Anterior cingulate cortex (tissue), 58 donors: ENCODE data around the gene ABCC4.

Experiments used
- DNase-seq, 58 donors: peaks; one replicate each; lab custom pipeline; 2025; lab: John Stamatoyannopoulos, UW

The ABCC4 gene

GRCh38 chr13:95020298-95020987 is 280.8 kb downstream of the ABCC4 start:
- DNase-seq = no peak

GRCh38 chr13:95019886-95020285 is 281.4 kb downstream of the ABCC4 start:
- no peak for DNase-seq

DNA sequence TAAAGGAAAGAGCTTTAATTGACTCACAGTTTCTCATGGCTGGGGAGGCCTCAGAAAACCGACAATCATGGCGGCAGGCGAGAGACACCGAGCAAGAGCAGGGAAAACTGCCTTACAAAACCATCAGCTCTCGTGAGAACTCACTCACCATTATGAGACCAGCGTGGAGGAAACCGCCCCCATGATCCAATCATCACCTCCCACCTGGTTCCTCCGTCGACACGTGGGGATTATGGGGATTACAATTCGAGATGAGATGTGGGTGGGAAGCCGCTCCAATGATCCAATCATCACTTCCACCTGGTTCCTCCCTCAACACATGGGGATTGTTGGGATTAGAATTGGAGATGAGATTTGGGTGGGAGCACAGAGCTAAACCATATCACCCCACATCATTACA is 293.9 kb downstream of the ABCC4 start:
- no peak for DNase-seq

- DNase-seq = no peak
These were observed 296.0 kb downstream of the ABCC4 start for GRCh38 chr13:95005300-95005699.

- DNase-seq = no peak
These were observed 298.0 kb downstream of the ABCC4 start for GRCh38 chr13:95003019-95003813.

- DNase-seq = no peak
These were observed 299.1 kb downstream of the ABCC4 start for GRCh38 chr13:95002126-95002525.

DNA sequence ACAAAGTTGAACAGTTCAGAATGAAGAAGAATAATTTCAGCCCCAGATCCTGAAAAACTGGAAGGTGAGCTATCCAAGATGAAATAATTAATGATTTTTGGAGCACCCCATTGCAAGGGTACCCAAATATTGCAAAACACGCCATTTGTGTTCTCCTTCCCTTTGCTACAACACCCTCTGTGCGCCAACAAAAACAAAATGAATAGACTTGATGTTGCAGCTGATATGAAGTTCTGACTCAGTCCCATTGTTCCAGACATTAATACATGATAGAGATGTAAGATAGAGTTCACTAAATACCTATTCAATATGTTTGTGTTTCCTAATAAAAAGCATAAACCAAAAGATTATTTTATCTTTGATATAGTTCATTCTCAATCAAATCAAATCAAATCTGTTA is 301.4 kb downstream of the ABCC4 start:
- DNase-seq = no peak

DNA sequence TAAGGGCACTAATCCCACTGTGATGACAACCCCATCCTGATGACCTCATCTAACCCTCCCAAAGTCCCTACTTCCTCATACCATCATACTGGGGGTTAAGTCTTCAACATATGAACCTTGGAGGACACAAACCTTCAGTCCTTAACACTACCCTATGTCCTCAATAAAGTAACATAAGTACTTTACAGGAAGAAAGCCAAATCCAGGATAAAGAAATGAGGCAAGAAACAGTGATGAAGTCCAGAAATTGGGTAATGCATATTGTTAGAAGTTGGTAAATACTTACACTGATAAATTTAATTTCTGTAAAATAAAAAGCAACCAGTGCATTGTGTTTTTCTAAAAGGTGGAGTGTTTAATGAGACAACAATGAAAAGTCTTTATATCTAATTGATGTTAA is 304.1 kb downstream of the ABCC4 start:
- DNase-seq = no peak

DNA sequence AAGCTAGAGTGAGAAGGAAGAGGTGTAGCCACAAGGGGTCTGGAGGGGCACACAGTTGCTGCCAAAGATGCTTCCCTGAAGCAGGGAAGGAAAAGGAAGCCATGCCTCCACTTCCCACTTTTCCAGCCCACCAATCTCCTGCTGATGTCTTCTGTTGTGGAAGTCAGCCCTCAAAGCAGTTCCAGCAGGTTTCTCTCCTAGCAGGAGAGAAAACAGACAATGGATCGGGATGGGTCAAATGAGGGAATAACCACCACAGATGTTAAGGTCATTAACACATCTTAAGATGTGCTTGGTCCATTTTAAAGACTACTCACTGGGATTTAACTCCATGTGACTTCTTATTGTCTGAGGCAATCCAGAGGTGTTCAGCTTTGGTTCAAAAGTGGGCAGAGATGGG is 304.8 kb downstream of the ABCC4 start:
- DNase-seq = no peak

DNA sequence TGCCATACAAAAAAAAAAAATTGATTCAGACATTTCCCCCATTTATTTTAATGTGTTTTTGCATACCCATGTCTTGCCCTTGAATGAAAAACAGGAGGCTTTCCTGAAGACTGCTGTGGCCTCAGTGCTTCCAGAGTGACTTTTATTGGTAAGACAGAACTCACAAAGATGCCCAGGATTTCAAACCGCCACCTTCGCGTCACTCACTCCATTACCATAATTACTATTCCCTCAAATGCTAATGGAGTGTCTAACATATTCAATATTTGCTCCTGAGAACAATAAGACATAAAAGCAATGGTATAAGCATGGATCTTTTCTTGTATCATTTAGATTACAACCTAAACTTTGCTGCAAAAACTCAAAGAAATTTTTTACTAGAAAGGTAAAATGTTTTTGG is 306.7 kb downstream of the ABCC4 start:
- no peak for DNase-seq

- DNase-seq = no peak
These were observed 307.6 kb downstream of the ABCC4 start for GRCh38 chr13:94993616-94994015.

- no peak for DNase-seq
These were observed 309.0 kb downstream of the ABCC4 start for GRCh38 chr13:94992036-94992960.

GRCh38 chr13:94988654-94989053 is 312.6 kb downstream of the ABCC4 start:
- DNase-seq = no peak

DNA sequence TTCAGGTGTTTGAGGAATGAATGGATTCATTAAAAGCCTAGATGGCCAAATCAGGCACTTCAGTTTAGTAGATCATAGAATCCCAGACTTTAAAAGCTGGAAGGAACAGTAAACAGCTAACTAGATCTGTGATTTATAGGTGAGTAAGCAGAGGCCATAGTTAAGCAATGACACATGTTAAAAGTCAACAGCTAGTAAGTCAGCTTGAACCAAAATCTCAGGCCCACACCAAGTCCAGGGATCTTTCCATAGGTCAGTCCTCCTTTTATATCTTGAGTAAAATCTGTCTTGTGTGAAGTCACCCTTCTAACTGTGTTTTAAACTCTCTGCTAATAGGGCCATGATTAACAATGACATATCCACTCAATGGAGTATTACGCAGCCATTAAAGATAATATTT is 313.4 kb downstream of the ABCC4 start:
- DNase-seq = no peak

- no peak for DNase-seq
These were observed 314.2 kb downstream of the ABCC4 start for GRCh38 chr13:94987081-94987480.

DNA sequence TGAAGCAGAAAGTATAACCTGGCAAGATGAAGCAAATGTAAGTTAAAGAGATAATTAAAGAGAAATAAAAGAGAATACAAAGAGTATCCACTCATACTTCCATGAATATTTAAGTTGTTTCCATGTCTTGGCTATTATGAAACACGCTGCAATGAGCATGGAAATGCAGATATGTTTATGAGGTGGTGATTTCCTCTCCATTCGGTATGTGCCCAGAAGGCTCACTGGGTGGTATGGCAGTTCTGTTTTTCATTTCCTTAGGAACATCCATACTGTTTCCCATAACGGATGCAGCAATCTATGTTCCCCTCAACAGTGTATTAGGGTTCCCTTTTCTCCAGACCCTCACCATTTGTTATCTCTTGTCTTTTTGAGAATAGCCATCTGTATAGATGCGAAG is 316.3 kb downstream of the ABCC4 start:
- no peak for DNase-seq

DNA sequence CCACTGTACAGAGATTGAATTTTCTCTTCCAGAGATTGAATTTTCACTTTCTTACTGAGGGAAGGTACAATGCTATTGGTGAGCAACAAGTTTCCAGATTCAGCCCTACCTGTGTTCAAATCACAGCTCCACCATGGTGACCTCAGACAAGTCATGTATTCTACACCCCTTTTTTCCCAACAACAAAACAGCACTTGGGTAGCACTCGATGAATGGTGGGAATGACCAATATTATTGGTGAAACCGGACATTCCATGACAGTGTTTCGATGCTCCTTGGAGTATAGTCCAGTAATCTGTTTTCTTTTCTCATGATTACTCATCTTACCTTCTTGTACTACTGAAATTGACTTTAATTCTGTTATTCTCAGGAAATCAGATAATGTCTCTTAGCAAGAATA is 322.7 kb downstream of the ABCC4 start:
- no peak for DNase-seq

- no peak for DNase-seq
These were observed 327.0 kb downstream of the ABCC4 start for GRCh38 chr13:94974015-94974951.

DNA sequence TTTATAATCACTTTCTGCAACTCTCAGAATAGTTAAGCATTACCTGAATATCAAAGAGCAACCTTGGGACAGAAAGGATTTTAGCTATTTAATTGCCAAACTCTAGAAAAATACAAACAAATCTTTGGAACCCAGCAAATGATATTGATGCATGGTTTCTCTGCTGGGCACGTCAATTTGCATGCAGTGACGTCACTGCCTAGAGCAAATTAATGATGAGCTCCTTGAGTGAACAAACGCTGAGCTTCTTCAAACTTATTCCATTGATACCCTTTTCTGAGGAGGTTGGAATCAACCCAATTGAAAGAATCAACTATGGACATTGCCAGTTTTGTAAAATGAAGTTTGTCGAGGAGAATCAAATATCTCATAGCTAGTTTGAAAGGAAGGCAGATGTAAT is 329.0 kb downstream of the ABCC4 start:
- DNase-seq = no peak
